ENCODE data around the gene UNCX.

Gene UNCX

GRCh38 chr7:1244700-1245523 is 12.2 kb downstream of the UNCX start:
- no peak for DNase-seq

GRCh38 chr7:1245524-1246050 is 12.9 kb downstream of the UNCX start:
- no peak for DNase-seq

GRCh38 chr7:1246160-1246870 is 13.6 kb downstream of the UNCX start:
- DNase-seq = no peak

- DNase-seq = no peak
These were observed 14.3 kb downstream of the UNCX start for GRCh38 chr7:1246871-1247526.

- DNase-seq = no peak
These were observed 14.9 kb downstream of the UNCX start for GRCh38 chr7:1247527-1248041.

GRCh38 chr7:1248143-1248915 is 15.7 kb downstream of the UNCX start:
- no peak for DNase-seq

- no peak for DNase-seq
These were observed 16.4 kb downstream of the UNCX start for GRCh38 chr7:1248916-1249581.

GRCh38 chr7:1249731-1250130 is 17.1 kb downstream of the UNCX start:
- DNase-seq = no peak

GRCh38 chr7:1250901-1251300 is 18.2 kb downstream of the UNCX start:
- DNase-seq = no peak

- no peak for DNase-seq
These were observed 19.3 kb downstream of the UNCX start for GRCh38 chr7:1251796-1252539.

- DNase-seq = no peak
These were observed 19.9 kb downstream of the UNCX start for GRCh38 chr7:1252540-1253090.

GRCh38 chr7:1253681-1254181 is 21.1 kb downstream of the UNCX start:
- DNase-seq = no peak

GRCh38 chr7:1254281-1255079 is 21.8 kb downstream of the UNCX start:
- DNase-seq = no peak

GRCh38 chr7:1255080-1255816 is 22.6 kb downstream of the UNCX start:
- DNase-seq = no peak

GRCh38 chr7:1255817-1256340 is 23.2 kb downstream of the UNCX start:
- no peak for DNase-seq

- DNase-seq = no peak
These were observed 23.9 kb downstream of the UNCX start for GRCh38 chr7:1256621-1257020.

GRCh38 chr7:1257221-1257620 is 24.5 kb downstream of the UNCX start:
- no peak for DNase-seq

- no peak for DNase-seq
These were observed 25.2 kb downstream of the UNCX start for GRCh38 chr7:1257863-1258262.
